DOHH2 (cell line): ENCODE results near the gene MTSS2.

Source experiments
- H3F3A ChIP-seq: fragments of 200-600 bp; sonication (generic), shearing (Covaris generic); 2 replicates; pipeline ENCODE4 v1.6.0; 2016; ENCODE audit warnings: antibody characterized with exemption, mild to moderate bottlenecking; ENCODE audit not compliant: control insufficient read depth, insufficient read depth
- H3K27ac ChIP-seq: fragments of 200-600 bp; sonication (generic); 2 replicates; pipeline ENCODE4 v1.5.1; 2014; ENCODE audit warnings: low read depth, mild to moderate bottlenecking, low read length, moderate library complexity
- H3K27me3 ChIP-seq: fragments of 200-600 bp; sonication (generic); 2 replicates; pipeline ENCODE4 v1.6.1; 2014; ENCODE audit warnings: mild to moderate bottlenecking, low read length, mixed read lengths; ENCODE audit not compliant: control insufficient read depth
- H3K36me3 ChIP-seq: fragments of 200-600 bp; sonication (generic); 2 replicates; pipeline ENCODE4 v1.6.1; 2014; ENCODE audit warnings: mild to moderate bottlenecking, low read length, moderate library complexity, mixed read lengths; ENCODE audit not compliant: control insufficient read depth
- H3K4me1 ChIP-seq: fragments of 200-600 bp; sonication (generic); 2 replicates; pipeline ENCODE4 v1.6.1; 2014; ENCODE audit warnings: mild to moderate bottlenecking, low read length, mixed read lengths; ENCODE audit not compliant: control insufficient read depth
- H3K4me2 ChIP-seq: fragments of 200-600 bp; sonication (generic); 2 replicates; pipeline ENCODE4 v1.6.0; 2014; ENCODE audit warnings: mild to moderate bottlenecking, low read length, moderate library complexity
- H3K4me3 ChIP-seq: fragments of 200-600 bp; sonication (generic); 2 replicates; pipeline ENCODE4 v1.5.1; 2014; ENCODE audit warnings: mild to moderate bottlenecking, low read length, mixed read lengths
- H3K79me2 ChIP-seq: fragments of 200-600 bp; sonication (generic); 2 replicates; pipeline ENCODE4 v1.6.1; 2014; ENCODE audit warnings: mild to moderate bottlenecking, low read length, mixed read lengths; ENCODE audit not compliant: control insufficient read depth
- H3K9me2 ChIP-seq: fragments of 200-600 bp; sonication (generic); replicated peaks from 2 replicates; pipeline ENCODE4 v1.6.1; 2014; ENCODE audit warnings: mild to moderate bottlenecking, low read length, mixed read lengths; ENCODE audit not compliant: control insufficient read depth
- H3K9me3 ChIP-seq: fragments of 200-600 bp; sonication (generic); 2 replicates; pipeline ENCODE4 v1.6.1; 2014; ENCODE audit warnings: antibody characterized with exemption, low read length, mixed read lengths; ENCODE audit not compliant: control insufficient read depth, insufficient read depth
- H4K20me1 ChIP-seq: fragments of 200-600 bp; sonication (generic); 2 replicates; pipeline ENCODE4 v1.6.0; 2014; ENCODE audit warnings: low read depth, mild to moderate bottlenecking, antibody characterized with exemption, low read length, moderate library complexity; ENCODE audit not compliant: control insufficient read depth, insufficient read depth
- CTCF ChIP-seq: fragments of 200-600 bp; sonication (generic); IDR thresholded peaks from one replicate; pipeline ENCODE4 v1.5.1; 2014; ENCODE audit warnings: antibody characterized with exemption, mild to moderate bottlenecking, low read depth, low read length; ENCODE audit not compliant: poor library complexity, severe bottlenecking
- EZH2phosphoT487 ChIP-seq: fragments of 200-600 bp; sonication (generic); IDR thresholded peaks from 2 replicates; pipeline ENCODE4 v1.6.1; 2017; ENCODE audit warnings: borderline replicate concordance, mild to moderate bottlenecking, antibody characterized with exemption, low read length, moderate library complexity, mixed read lengths

Gene MTSS2

GRCh38 chr16:70650216-70650615 lies 35.6 kb downstream of the MTSS2 start:
- Histone ChIP-seq H3K9me2 (no peaks in the 10 kb centered on the region), H3K4me2 (no peak overlapping the region), H4K20me1 (no peaks in the 10 kb centered on the region), H3F3A (peaks cover 2% of the 10 kb centered on the region; the same call in 1 of the 2 replicates), H3K27me3 (no peaks in the 10 kb centered on the region), H3K4me3 (no peak overlapping the region), H3K36me3 (no peaks in the 10 kb centered on the region), H3K4me1 (peaks cover 10% of the 10 kb centered on the region), H3K79me2 (no peaks in the 10 kb centered on the region), H3K27ac (no peak overlapping the region), H3K9me3 (peaks cover under 1% of the 10 kb centered on the region; the same call in 1 of the 2 replicates)
- TF ChIP-seq EZH2phosphoT487 (no peak), CTCF (no peak)

- Histone ChIP-seq H3K4me2 (no peak overlapping the region), H3F3A (peaks cover 5% of the 10 kb centered on the region), H4K20me1 (no peaks in the 10 kb centered on the region), H3K27ac (no peak overlapping the region), H3K36me3 (no peaks in the 10 kb centered on the region), H3K4me1 (peaks cover 16% of the 10 kb centered on the region), H3K79me2 (no peaks in the 10 kb centered on the region), H3K4me3 (no peak overlapping the region), H3K27me3 (no peaks in the 10 kb centered on the region), H3K9me2 (no peaks in the 10 kb centered on the region), H3K9me3 (peaks cover 3% of the 10 kb centered on the region; the same call in 1 of the 2 replicates)
- TF ChIP-seq EZH2phosphoT487 (no peak), CTCF (no peak)
Observed at GRCh38 chr16:70649300-70649699, 36.6 kb downstream of the MTSS2 start.

GRCh38 chr16:70648606-70649005 lies 37.2 kb downstream of the MTSS2 start:
- H3K4me2 ChIP-seq = no peak overlapping the region
- peaks cover 13% of the 10 kb centered on the region for H3K4me1 ChIP-seq
- H3K9me3 ChIP-seq = peaks cover 3% of the 10 kb centered on the region; the same call in 1 of the 2 replicates
- no peaks in the 10 kb centered on the region for H3K9me2 ChIP-seq
- H3K4me3 ChIP-seq = no peak overlapping the region
- TF ChIP-seq EZH2phosphoT487 (no peak), CTCF (no peak)
- H3F3A ChIP-seq = peaks cover 7% of the 10 kb centered on the region
- H3K27ac ChIP-seq = no peak overlapping the region
- H3K27me3 ChIP-seq = no peaks in the 10 kb centered on the region
- no peaks in the 10 kb centered on the region for H3K79me2 ChIP-seq
- H4K20me1 ChIP-seq = no peaks in the 10 kb centered on the region
- no peaks in the 10 kb centered on the region for H3K36me3 ChIP-seq
